ENCODE measurements around the gene NUDT16L1. TPM values are rescaled to one million over a fixed set of nuclear protein-coding genes. Genes with fewer than 3 reads are reported as not detected.

NUDT16L1 gene
- total and polyA plus RNA-seq, 9 of the 15 experiments (the other 6 are each of a cell fraction or from before 2014, with no cell fraction given), result 1.4 to 37.6 (median 13.7) TPM

GRCh38 chr16:4724661-4725270 is 31.4 kb downstream of the NUDT16L1 start (continued):
- TF ChIP-seq CUX1 (CRISPR knock-in tag; IDR thresholded peaks at IDR 0.05), result no peak
- peak; percentile 45; the same call in 1 of the 2 replicates for TF ChIP-seq TAL1 (IDR thresholded peaks at IDR 0.05)
- TF ChIP-seq MYNN (IDR thresholded peaks at IDR 0.05), result no peak
- no peak for TF ChIP-seq MYNN (CRISPR knock-in tag; IDR thresholded peaks at IDR 0.05)
- TF ChIP-seq CXXC5 (CRISPR knock-in tag; IDR thresholded peaks at IDR 0.05), result no peak
- TF ChIP-seq CHD1 (IDR thresholded peaks at IDR 0.05; ENCODE audit: low read length), result no peak
- TF ChIP-seq ZNF766 (CRISPR knock-in tag; conservative IDR thresholded peaks at IDR 0.05), result no peak
- peak; percentile 40; the same call in 1 of the 2 replicates for TF ChIP-seq TFAP4 (CRISPR knock-in tag; IDR thresholded peaks at IDR 0.05; ENCODE audit: borderline replicate concordance)
- 0 out of 2 replicates have a peak, but pooled peaks have one; percentile 7 for TF ChIP-seq ARID1B (IDR thresholded peaks at IDR 0.05)
